HL-60/S4 (cell line): ENCODE data around the gene RELA.
"Not testable (repeated sequence)": the region's sequence is repeated elsewhere in the genome, so short reads cannot be mapped to it uniquely, and the experiment has no call there.

Experiments
- in situ Hi-C: fragments of 300-500 bp; cut with MboI; formaldehyde crosslinking; loops from 2 replicates; pipeline ENCODE4 v1.14.3; 2022; ENCODE audit warnings: low sequenced_read_pairs

Gene RELA

GRCh38 chr11:65662799-65663638 is at the start of gene RELA:
Gene RELA, minus strand, starts transcription at chr11:65662916. Its CDS starts 84 bp downstream, at chr11:65662832.
- in situ Hi-C loops = no loop called here

- in situ Hi-C loops = loop anchor here (10.0 kb wide), 1 partner anchor 273 kb away; no protein-coding TSS in a partner anchor
Observed at GRCh38 chr11:65711785-65712632, 49.3 kb upstream of the RELA start, which contains the start of gene KAT5. Gene KAT5, plus strand, starts transcription at chr11:65712252. Its CDS starts 16 bp downstream, at chr11:65712268.

GRCh38 chr11:65710421-65710820 is 47.7 kb upstream of the RELA start:
- in situ Hi-C loops = loop anchor here (10.0 kb wide), 1 partner anchor 274 kb away; no protein-coding TSS in a partner anchor

- in situ Hi-C loops = loop anchor here (10.0 kb wide), 1 partner anchor 275 kb away; no protein-coding TSS in a partner anchor
Observed at GRCh38 chr11:65709661-65710060, 46.9 kb upstream of the RELA start.

GRCh38 chr11:65708451-65708850 is 45.7 kb upstream of the RELA start:
- in situ Hi-C loops = no loop called here

- in situ Hi-C loops = not testable (repeated sequence)
Observed at GRCh38 chr11:65707002-65707401, 44.3 kb upstream of the RELA start.

GRCh38 chr11:65706303-65706763 is 43.6 kb upstream of the RELA start:
- in situ Hi-C loops = not testable (repeated sequence)

GRCh38 chr11:65703846-65704245 is 41.1 kb upstream of the RELA start:
- in situ Hi-C loops = no loop called here

GRCh38 chr11:65701686-65702085 is 39.0 kb upstream of the RELA start:
- in situ Hi-C loops = no loop called here

- in situ Hi-C loops = no loop called here
Observed at GRCh38 chr11:65700399-65700798, 37.7 kb upstream of the RELA start.

- in situ Hi-C loops = no loop called here
Observed at GRCh38 chr11:65699306-65699705, 36.6 kb upstream of the RELA start.

GRCh38 chr11:65698205-65698604 is 35.5 kb upstream of the RELA start:
- in situ Hi-C loops = no loop called here

GRCh38 chr11:65696802-65697552 is 34.3 kb upstream of the RELA start:
- in situ Hi-C loops = no loop called here

GRCh38 chr11:65695459-65696241 is 32.9 kb upstream of the RELA start:
- in situ Hi-C loops = no loop called here

GRCh38 chr11:65692367-65692766 is 29.7 kb upstream of the RELA start:
- in situ Hi-C loops = no loop called here

- in situ Hi-C loops = not testable (repeated sequence)
Observed at GRCh38 chr11:65691847-65692246, 29.1 kb upstream of the RELA start.

GRCh38 chr11:65685981-65686380 is 23.3 kb upstream of the RELA start:
- in situ Hi-C loops = no loop called here

GRCh38 chr11:65683480-65683879 is 20.8 kb upstream of the RELA start:
- in situ Hi-C loops = not testable (repeated sequence)

- in situ Hi-C loops = no loop called here
Observed at GRCh38 chr11:65680192-65680743, 17.6 kb upstream of the RELA start.

GRCh38 chr11:65672982-65673381 is 10.3 kb upstream of the RELA start:
- in situ Hi-C loops = no loop called here
